Fibroblast of the aortic adventitia (primary cell): ENCODE results near the gene CTDNEP1. TPM values are rescaled to one million over a fixed set of nuclear protein-coding genes. Genes with fewer than 3 reads are reported as not detected.

Source experiments
- DNase-seq: peaks from one replicate; pipeline ENCODE4 v3.0.0-alpha.2; 2010; ENCODE audit warnings: low read depth
- H3K4me3 ChIP-seq: 2 replicates; pipeline ENCODE4 v1.5.1; 2011; ENCODE audit warnings: low read depth, mild to moderate bottlenecking, control low read depth, low read length, moderate library complexity
- total RNA-seq: library from RNA; depleted of rRNA; stranded (reverse); fragments of >200 nt; gene quantifications from 2 replicates; pipeline ENCODE4 v1.2.3, GENCODE V29; 2012; ENCODE audit warnings: low replicate concordance
- TF ChIP-seq, protein P1 (sequence below): IDR thresholded peaks from 2 replicates; pipeline ENCODE4 v1.5.1; 2011; ENCODE audit warnings: mild to moderate bottlenecking, low read length, control low read depth, inconsistent platforms; ENCODE audit not compliant: insufficient read depth

The CTDNEP1 gene
- total RNA-seq, 1 donor: 41.2 TPM

DNA sequence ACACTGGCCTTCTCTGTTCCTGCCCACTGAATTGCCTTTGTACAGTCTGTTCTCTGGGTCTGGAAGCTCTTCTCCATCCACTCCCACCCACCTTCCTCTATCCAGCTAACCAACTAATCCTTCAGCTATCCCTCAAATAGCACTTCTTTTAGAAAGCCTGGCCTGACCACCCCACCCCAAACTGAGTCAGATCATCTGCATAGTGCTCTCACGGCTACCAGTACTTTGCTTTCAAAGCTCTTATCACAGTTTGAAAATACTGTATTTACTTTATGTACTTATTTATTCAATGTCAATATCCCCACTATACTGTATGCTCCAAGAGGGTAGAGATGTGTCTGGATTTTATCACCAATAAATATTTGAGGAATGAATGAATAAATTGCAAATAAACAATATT, 15.2 kb upstream of the CTDNEP1 start:
- no peak for DNase-seq
- no peak overlapping the region for H3K4me3 ChIP-seq
- TF ChIP-seq, protein P1, sequence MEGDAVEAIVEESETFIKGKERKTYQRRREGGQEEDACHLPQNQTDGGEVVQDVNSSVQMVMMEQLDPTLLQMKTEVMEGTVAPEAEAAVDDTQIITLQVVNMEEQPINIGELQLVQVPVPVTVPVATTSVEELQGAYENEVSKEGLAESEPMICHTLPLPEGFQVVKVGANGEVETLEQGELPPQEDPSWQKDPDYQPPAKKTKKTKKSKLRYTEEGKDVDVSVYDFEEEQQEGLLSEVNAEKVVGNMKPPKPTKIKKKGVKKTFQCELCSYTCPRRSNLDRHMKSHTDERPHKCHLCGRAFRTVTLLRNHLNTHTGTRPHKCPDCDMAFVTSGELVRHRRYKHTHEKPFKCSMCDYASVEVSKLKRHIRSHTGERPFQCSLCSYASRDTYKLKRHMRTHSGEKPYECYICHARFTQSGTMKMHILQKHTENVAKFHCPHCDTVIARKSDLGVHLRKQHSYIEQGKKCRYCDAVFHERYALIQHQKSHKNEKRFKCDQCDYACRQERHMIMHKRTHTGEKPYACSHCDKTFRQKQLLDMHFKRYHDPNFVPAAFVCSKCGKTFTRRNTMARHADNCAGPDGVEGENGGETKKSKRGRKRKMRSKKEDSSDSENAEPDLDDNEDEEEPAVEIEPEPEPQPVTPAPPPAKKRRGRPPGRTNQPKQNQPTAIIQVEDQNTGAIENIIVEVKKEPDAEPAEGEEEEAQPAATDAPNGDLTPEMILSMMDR: no peak

DNA sequence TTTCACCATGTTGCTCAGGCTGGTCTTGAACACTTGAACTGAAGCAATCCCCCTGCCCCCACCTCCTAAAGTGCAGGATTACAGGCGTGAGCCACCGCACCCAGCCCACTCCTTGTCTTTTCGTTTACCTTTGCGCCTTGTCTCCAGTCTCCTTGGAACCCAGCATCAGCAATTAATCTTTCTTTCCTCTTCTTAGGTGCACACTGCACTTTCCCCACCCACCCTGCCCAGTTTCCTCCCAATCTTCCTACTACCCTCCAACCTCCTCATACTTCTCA, 12.2 kb upstream of the CTDNEP1 start:
- TF ChIP-seq, protein P1: no peak
- DNase-seq: no peak
- H3K4me3 ChIP-seq: no peak overlapping the region

DNA sequence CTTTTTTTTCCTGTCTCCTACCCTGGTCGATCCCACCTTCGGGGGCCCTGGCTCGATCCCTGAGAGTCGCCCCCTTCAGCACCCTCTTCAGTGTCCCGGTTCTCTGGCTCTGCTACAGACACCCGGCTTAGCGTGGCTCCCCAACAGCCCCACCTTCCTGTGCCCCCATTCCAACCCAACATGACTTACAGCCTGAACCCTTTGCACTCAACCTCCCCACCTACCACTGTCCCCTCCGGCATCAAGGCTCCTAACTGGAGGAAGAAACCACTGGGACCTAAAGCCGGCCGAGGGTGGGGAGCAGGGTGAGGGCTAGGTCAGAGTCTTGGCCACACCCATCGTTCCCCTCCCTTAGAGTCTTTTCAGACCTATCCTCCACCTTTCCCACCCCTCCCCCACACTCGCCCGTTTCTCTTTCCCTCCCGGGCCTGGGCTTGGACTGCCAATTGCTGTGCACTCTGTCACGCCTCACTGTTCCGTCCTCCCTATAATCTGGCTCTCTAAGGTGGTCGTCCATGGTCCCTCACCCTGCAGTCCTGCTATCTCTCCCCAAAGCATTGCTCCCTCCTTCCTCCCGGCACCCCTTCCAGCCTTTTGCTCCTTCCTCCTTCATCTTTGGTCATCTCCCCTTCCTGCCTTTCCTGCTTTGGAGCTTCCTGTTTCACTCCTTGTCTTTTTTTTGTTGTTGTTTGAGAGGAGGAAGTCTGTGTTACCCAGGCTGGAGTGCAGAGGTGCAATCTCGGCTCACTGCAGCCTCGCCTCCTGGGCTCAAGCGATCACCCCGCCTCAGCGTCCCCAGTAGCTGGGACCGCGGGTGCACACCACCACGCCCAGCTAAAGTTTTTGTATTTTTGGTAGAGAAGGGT, 11.6 kb upstream of the CTDNEP1 start:
- peak overlapping the region; percentile 22 for H3K4me3 ChIP-seq

DNA sequence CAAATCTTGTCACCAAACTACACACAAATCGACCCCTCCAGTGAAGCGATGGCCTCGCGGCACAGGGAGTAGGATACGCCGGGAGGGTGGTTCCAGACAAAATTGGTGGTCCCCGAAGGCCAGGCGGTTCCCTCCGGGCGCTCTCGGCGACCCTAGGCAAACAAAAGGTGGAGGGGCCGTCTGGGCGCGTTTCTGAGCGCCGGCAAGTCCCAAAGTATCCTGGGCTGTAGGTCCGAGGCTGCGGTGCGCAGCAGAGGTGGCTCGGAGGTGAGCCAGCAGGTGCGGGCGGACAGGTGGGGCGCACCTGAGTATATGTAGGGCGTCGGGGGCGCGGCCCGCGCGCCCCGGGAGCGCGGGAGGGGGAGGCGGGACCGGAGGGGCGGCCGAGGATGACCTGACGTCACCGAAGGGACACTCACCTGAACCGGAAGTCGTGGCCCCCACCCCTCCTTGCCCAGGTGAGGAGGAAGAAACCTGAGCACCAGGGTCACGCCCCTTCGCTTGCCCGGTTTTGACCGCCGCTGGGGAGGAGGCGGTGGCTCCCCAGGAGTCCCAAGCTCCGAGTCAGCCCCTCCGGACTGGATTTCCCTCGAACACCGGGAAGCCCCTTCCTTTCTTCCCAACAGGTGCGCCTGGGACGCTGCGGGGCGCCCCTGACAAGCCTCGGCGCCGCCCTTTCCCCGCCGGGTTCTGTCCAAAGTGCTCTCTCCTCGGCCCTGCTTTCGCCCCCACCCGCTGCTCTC, 10.8 kb upstream of the CTDNEP1 start, which contains the start of gene CLDN7:
CLDN7 (minus strand) TSS at position 287 of the 743 bp plus-strand sequence. CDS start 435 bp downstream, outside the sequence.
- H3K4me3 ChIP-seq: peak within 1 kb of the TSS; percentile 22
- TF ChIP-seq, protein P1: no peak
- DNase-seq: no peak

More for the DNA sequence above, 11.6 kb upstream of the CTDNEP1 start:
- DNase-seq: no peak
- TF ChIP-seq, protein P1: no peak

DNA sequence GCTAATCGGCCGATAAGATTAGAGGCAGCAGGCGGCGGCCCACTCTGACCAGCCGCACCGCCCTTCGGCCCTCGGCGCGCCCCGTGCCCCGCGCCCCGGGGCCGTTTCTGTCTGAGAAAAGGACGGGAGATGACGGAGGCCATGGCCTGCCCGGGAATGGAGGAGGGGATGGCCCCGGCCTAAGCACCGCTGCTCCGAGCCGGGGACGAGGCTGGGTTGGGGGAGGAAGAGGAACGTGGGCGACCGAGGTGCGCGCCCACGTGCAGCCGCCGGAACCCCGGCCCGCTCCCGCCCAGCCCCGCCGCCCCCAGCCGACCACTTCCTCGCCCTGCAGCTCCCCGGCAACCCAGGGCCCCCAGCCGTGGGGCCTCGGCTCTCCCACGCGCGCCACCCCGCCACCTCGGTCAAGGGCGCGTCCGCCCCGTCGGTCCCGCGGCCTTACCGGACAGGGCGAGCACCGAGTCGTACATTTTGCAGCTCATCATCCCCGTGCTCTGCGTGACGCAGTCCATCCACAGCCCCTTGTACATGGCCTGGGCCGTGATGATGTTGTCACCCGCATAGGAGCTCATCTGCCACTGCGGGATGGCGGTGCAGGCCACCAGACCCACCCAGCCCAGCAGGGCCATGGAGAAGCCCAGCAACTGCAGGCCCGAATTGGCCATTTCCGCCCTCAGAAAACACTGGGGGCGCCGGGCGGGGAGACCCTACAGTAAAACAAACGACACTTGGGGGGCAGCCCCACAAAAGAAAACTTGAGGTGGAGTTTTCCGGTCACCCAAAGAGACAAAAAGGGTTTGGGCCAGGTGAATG, 10.1 kb upstream of the CTDNEP1 start:
- peak overlapping the region; percentile 33 for H3K4me3 ChIP-seq
- TF ChIP-seq, protein P1: no peak
- no peak for DNase-seq

DNA sequence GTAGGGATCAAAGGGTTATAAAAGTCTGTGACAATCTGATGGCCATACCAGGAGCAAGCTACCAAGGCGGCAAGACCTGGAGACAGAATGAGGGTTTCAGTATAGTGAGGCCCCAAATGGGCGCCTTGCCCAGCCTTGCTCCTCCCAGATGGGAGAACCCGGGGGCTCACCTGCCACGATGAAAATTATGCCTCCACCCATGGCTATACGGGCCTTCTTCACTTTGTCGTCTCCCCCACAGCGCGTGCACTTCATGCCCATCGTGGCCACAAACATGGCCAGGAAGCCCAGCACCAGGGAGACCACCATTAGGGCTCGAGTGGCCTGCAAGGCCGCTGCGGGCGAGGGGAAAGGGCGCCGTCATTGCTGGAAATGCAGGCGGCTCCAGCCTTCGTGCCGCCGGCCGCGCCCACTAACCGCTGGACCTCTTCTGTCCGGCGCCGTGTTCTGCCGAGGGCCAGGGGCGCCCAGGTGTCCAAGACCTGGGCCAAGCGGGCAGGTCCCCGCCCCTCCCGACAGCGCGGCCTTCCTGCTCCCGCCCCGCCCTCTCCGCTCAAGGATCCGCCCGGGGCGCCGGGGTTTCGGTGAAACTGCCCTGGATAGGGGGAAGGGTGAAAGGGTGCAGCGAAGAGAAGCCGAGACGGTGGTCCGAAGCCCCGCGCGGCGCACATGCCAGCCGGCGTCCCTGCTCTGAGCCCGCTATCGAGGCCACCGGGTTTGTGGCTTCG, 9.3 kb upstream of the CTDNEP1 start:
- TF ChIP-seq, protein P1: no peak
- DNase-seq: no peak

More for the DNA sequence above, 9.3 kb upstream of the CTDNEP1 start:
- H3K4me3 ChIP-seq: peak overlapping the region; percentile 33
